Heart left ventricle (tissue), 16 donors: Measurements from ENCODE around the gene REPS2. TPM values are rescaled to one million over a fixed set of nuclear protein-coding genes. Genes with fewer than 3 reads are reported as not detected.

Source experiments
- ATAC-seq, 4 donors: fragments of 200-7000 bp; cut with Tn5 transposase; one replicate each; pipeline ENCODE4 v1.9.1; 2020 to 2022; ENCODE audit warnings: moderate library complexity in 4 of 4, mild to moderate bottlenecking in 3 of 4, moderate number of reproducible peaks in 1 of 4
- DNase-seq, 5 donors: peaks; one replicate each; pipeline ENCODE4 v3.0.0-alpha.2; 2020
- H3K27ac ChIP-seq, 12 donors: fragments of 200-600 bp; sonication (generic) in 4 of 12; one replicate each; pipeline versions ENCODE4 v1.5.0 to v1.8.0; 2016 to 2022; ENCODE audit warnings: mild to moderate bottlenecking in 2 of 12
- H3K27me3 ChIP-seq, 9 donors: fragments of 200-600 bp; sonication (generic) in 2 of 9; one replicate each; pipeline versions ENCODE4 v1.5.1 to v1.8.0; 2016 to 2022; ENCODE audit warnings: mild to moderate bottlenecking in 3 of 9
- H3K36me3 ChIP-seq, 9 donors: fragments of 200-600 bp; sonication (generic) in 2 of 9; one replicate each; pipeline versions ENCODE4 v1.5.0 to v1.8.0; 2018 to 2022; ENCODE audit warnings: mild to moderate bottlenecking in 2 of 9
- H3K4me1 ChIP-seq, 12 donors: fragments of 200-600 bp; sonication (generic) in 4 of 12; one replicate each; pipeline versions ENCODE4 v1.5.0 to v1.8.0; 2016 to 2022; ENCODE audit warnings: mild to moderate bottlenecking in 3 of 12
- H3K4me3 ChIP-seq, 12 donors: fragments of 200-600 bp; sonication (generic) in 4 of 12; one replicate each; pipeline versions ENCODE4 v1.5.0 to v1.8.0; 2017 to 2022; ENCODE audit warnings: mild to moderate bottlenecking in 9 of 12, moderate library complexity in 4 of 12
- H3K9me3 ChIP-seq, 12 donors: fragments of 200-600 bp; sonication (generic) in 4 of 12; one replicate each; pipeline versions ENCODE4 v1.5.0 to v1.8.0; 2016 to 2022; ENCODE audit warnings: mild to moderate bottlenecking in 1 of 12
- POLR2A ChIP-seq, 2 donors: fragments of 450-650 bp; IDR thresholded peaks; one replicate each; pipeline ENCODE4 v1.6.1; 2017; ENCODE audit warnings: antibody characterized with exemption in 2 of 2, mild to moderate bottlenecking in 2 of 2, moderate library complexity in 2 of 2
- WGBS, 4 donors: extraction: QIAGEN DNeasy Blood & Tissue Kit in 2 of 4; methylation state at CpG; one replicate each; pipeline versions ENCODE4 v1.1.5 to v1.1.7; 2013 to 2018; 5-methylcytosine and 5-hydroxymethylcytosine counted together
- intact Hi-C, 10 donors: fragments of 100-400 bp; cut with DNase I; formaldehyde crosslinking; loops; one replicate each; pipeline versions ENCODE4 v1.11.1 to v1.14.2; 2022
- polyA plus RNA-seq, 2 donors: library from polyadenylated mRNA; stranded (reverse); fragments of 200-250 nt; gene quantifications; one replicate each; pipeline ENCODE4 v1.2.3, GENCODE V29; 2013
- total RNA-seq, 9 donors: library from RNA; depleted of rRNA in 2 of 9; stranded (reverse); fragments of >200 nt in 2 of 9; fragmentation: NEBNext Ultra II Directional in 3 of 9; extraction: Animal tissue kit (Norgen Biotek cat#: 25700) in 3 of 9; gene quantifications; one replicate each; pipeline versions ENCODE4 v1.1.0 to v1.2.4, GENCODE V29; 2016 to 2023
- TF ChIP-seq, protein P1 (sequence below), 12 donors: fragments of 200-600 bp; sonication (generic) in 4 of 12; IDR thresholded peaks; one replicate each; pipeline versions ENCODE4 v1.5.0 to v1.8.0; 2018 to 2022; ENCODE audit warnings: antibody characterized with exemption in 12 of 12, mild to moderate bottlenecking in 5 of 12
- donor health status: ischemic (EF 13 %, LVEDD 7.1; RV severe dilation, severe dysfunction).
- donor health status: healthy with polysubstance abuse.
- donor health status: DM: no; HTN: yes; CAD: no.
- donor health status: DM: no; HTN: no; CAD: no.
- donor health status: ischemic (EF 25% LVEDD 6.9; RV normal size, moderate dysfunction).
- donor health status: ischemic (EF 25% LVEDD 5.7; RV mildly dilated, moderate dysfunction).
- donor health status: healthy.
- donor health status: DM: yes; HTN: yes; CAD: no.
- donor health status: ischemic (EF 35%, LVEDD 5.7; RV mildly dilated, moderate dysfunction).
- donor health status: nonischemic (EF 11% LVEDD 7.7; RV severe dilation, severe dysfunction).
- donor health status: DM: yes; HTN: yes; CAD: no.
- donor health status: PGD.
- donor health status: ischemic (EF 29% LVEDD 5.4; RV normal size, mild dysfunction).
- donor health status: nonischemic (EF 23%, LVEDD 6.1; RV moderate dilation, normal function).

The REPS2 gene
- total and polyA plus RNA-seq, 11 donors = 0.89 to 11.9 (median 6.5) TPM

DNA sequence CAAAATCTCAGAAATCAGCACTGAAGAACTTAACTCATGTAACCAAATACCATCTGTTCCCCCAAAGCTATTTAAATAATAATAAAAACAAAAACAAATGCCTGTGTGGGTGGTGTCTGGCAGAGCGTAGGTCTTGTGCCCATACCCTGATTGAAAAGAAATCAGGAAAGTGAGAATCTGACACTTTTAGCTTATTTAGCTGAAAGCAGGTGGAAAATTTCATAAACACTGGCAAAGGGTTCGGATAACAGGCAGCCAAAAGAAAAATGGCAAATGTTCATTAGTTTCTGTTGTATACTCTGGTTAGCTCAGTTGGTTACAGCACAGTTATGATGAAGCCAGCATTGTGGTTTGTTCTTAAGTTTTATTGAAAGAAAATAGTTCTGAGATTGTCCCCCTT, 48.3 kb downstream of the REPS2 start:
- H3K36me3 ChIP-seq = no peaks in the 10 kb centered on the region
- H3K9me3 ChIP-seq = no peaks in the 10 kb centered on the region
- no peak for TF ChIP-seq POLR2A (IDR thresholded peaks at IDR 0.05)
- TF ChIP-seq, protein P1, sequence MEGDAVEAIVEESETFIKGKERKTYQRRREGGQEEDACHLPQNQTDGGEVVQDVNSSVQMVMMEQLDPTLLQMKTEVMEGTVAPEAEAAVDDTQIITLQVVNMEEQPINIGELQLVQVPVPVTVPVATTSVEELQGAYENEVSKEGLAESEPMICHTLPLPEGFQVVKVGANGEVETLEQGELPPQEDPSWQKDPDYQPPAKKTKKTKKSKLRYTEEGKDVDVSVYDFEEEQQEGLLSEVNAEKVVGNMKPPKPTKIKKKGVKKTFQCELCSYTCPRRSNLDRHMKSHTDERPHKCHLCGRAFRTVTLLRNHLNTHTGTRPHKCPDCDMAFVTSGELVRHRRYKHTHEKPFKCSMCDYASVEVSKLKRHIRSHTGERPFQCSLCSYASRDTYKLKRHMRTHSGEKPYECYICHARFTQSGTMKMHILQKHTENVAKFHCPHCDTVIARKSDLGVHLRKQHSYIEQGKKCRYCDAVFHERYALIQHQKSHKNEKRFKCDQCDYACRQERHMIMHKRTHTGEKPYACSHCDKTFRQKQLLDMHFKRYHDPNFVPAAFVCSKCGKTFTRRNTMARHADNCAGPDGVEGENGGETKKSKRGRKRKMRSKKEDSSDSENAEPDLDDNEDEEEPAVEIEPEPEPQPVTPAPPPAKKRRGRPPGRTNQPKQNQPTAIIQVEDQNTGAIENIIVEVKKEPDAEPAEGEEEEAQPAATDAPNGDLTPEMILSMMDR (IDR thresholded peaks at IDR 0.05) = no peak
- no peaks in the 10 kb centered on the region for H3K4me1 ChIP-seq
- DNase-seq = no peak
- intact Hi-C loops = no loop called here
- peaks cover 0 to 30% (median 0%) of the 10 kb centered on the region in 9 donors for H3K27me3 ChIP-seq
- 83 to 97% (median 87%) methylated on average over 2 of the region's 2 CpGs for WGBS, 4 donors
- H3K4me3 ChIP-seq = no peak overlapping the region
- ATAC-seq = no peak
- no peak overlapping the region for H3K27ac ChIP-seq

DNA sequence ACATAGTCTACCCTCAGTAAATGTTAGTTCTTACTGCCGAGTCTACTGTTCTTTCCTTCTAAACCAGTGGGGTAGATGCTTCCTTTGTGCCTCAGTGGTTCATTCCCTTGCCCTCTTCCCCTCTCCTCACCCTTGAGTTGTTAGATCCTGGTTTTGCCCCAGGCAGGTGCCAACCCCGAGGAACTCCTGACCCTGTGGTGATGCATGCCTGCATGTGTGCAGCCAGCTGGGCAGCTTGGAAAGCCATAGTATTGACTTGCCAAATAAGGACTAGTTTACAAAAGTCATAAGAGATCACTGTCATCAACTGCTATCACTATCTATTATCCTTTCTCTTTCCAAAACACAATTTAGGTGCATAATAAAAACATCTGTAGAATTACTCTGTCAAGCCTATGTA, 50.9 kb downstream of the REPS2 start:
- Histone ChIP-seq H3K27me3 (peaks cover 0 to 28% (median 0%) of the 10 kb centered on the region in 9 donors), H3K9me3 (no peaks in the 10 kb centered on the region), H3K27ac (no peak overlapping the region), H3K4me1 (no peaks in the 10 kb centered on the region), H3K4me3 (no peak overlapping the region), H3K36me3 (no peaks in the 10 kb centered on the region)
- no peak for TF ChIP-seq POLR2A (IDR thresholded peaks at IDR 0.05)
- TF ChIP-seq, protein P1 (IDR thresholded peaks at IDR 0.05) = no peak
- ATAC-seq (no peak), DNase-seq (no peak)
- WGBS, 4 donors = 70 to 89% (median 83%) methylated on average over 2 of the region's 2 CpGs
- intact Hi-C loops = no loop called here

DNA sequence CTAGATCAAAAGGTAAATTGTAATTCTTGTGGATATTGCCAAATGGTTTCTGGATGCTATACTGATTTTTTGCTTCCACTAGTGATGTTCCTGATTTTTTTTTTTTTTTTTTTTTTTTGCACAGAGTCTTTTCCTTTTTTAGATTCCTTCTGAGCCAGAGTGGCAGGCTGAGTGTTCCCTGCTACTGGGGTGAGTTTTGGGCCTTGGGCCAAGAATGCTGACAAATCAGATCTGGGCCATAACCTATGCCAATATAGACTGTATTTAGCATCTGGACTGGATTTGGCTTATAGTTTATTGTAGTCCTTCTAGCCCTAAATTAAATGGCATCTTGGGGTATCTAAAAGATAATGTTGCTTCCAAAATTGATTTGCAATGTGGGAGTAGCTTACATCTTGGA, 52.8 kb downstream of the REPS2 start:
- no peaks in the 10 kb centered on the region for H3K4me1 ChIP-seq
- H3K27ac ChIP-seq = no peak overlapping the region
- TF ChIP-seq, protein P1 (IDR thresholded peaks at IDR 0.05) = no peak
- no peak for TF ChIP-seq POLR2A (IDR thresholded peaks at IDR 0.05)
- no peaks in the 10 kb centered on the region for H3K9me3 ChIP-seq
- DNase-seq (no peak), ATAC-seq (no peak)
- H3K36me3 ChIP-seq = no peaks in the 10 kb centered on the region
- peaks cover 0 to 32% (median 0%) of the 10 kb centered on the region in 9 donors for H3K27me3 ChIP-seq
- no peak overlapping the region for H3K4me3 ChIP-seq
- intact Hi-C loops = no loop called here

DNA sequence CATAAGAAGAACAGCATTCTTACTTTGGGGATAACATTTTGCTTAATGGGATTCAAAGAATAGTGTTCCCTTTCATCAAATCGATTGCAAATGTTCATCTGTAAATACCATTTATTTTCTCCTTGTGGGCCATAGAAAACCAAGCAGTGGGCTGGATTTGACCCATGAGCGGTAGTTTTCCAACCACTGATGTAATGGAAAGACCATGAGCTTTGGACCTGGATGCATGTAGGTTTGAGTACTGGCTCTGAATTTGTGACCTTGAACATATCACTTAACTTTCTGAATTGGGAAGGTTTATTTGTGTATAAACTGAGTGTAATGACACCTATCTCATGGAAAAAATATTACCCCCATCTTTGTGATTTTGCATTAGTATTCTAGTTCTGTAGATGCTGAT, 54.3 kb downstream of the REPS2 start:
- ATAC-seq (no peak), DNase-seq (no peak)
- WGBS, 4 donors = 81 to 97% (median 88%) methylated on average over 2 of the region's 2 CpGs
- H3K9me3 ChIP-seq = no peaks in the 10 kb centered on the region
- no peak for TF ChIP-seq POLR2A (IDR thresholded peaks at IDR 0.05)
- TF ChIP-seq, protein P1 (IDR thresholded peaks at IDR 0.05) = no peak
- H3K27ac ChIP-seq = no peak overlapping the region
- no peaks in the 10 kb centered on the region for H3K4me1 ChIP-seq
- intact Hi-C loops = no loop called here
- H3K36me3 ChIP-seq = no peaks in the 10 kb centered on the region
- peaks cover 0 to 32% (median 0%) of the 10 kb centered on the region in 9 donors for H3K27me3 ChIP-seq
- no peak overlapping the region for H3K4me3 ChIP-seq
